Activated naive CD8-positive, alpha-beta T cell treated with anti-CD3 and anti-CD28 coated beads, Interleukin-2, amount 50 U/mL, for 24 hours (primary cell): ENCODE data around the gene RETREG1.

Experiments
- ATAC-seq: fragments of 150-1000 bp; cut with Tn5 transposase; one replicate; pipeline ENCODE4 v1.10.0; 2021
- DNase-seq: peaks from one replicate; pipeline ENCODE4 v3.0.0; 2021
- H3K27ac Mint-ChIP-seq: one replicate; pipeline ENCODE4 v1.8.0; 2021; ENCODE audit warnings: mild to moderate bottlenecking, mixed read lengths
- H3K27me3 Mint-ChIP-seq: one replicate; pipeline ENCODE4 v1.8.0; 2021; ENCODE audit warnings: mixed read lengths
- H3K36me3 Mint-ChIP-seq: one replicate; pipeline ENCODE4 v1.8.0; 2021; ENCODE audit warnings: low read depth, mixed read lengths
- H3K4me1 Mint-ChIP-seq: one replicate; pipeline ENCODE4 v1.8.0; 2021; ENCODE audit warnings: mixed read lengths
- H3K4me3 Mint-ChIP-seq: one replicate; pipeline ENCODE4 v1.8.0; 2021; ENCODE audit warnings: mild to moderate bottlenecking, moderate library complexity, mixed read lengths
- H3K9me3 Mint-ChIP-seq: one replicate; pipeline ENCODE4 v1.8.0; 2021; ENCODE audit warnings: mixed read lengths

Gene RETREG1

DNA sequence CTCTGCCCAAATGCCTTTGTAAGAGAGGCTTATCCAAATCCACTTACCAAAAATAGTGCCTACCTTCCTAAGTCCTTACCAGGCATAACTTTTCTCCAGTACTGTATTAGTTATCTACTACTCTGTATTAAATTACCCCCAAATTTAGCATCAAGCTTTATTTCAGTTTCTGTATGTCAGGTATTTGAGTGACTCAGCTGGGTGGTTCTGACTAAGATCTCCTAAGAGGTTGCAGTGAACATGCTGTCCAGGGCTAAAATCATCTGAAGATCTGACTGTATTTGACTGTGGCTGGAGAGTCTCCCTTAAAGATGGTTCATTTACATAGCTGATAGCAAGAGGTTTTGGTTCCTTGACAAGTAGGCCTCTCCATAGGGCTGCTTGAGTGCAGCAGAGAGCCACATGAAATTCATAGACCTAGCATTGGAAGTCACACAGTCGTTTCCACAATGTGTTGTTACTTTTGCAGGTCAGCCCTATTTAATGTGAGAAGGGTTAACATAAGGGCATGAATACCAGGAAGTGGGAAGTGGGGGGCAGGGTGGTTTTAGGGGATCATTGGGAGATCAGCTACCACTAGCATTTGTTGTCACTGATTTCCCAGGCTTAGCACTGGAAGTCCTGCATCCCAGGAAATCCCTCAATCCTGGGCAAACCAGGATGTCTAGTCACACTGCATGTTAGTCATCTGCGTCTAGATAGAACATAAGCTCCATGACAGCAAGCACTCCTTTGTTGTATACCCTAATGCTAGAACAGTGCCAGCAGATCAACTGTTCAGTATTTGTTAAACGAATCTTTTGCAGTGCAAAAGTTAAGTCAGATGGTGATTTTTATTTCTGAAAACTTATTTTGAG is 149.2 kb downstream of the RETREG1 start:
- Mint-ChIP-seq H3K27ac (peak overlapping the region; percentile 97), H3K9me3 (no peaks in the 10 kb centered on the region), H3K4me3 (peak overlapping the region; percentile 98), H3K36me3 (peaks cover 36% of the 10 kb centered on the region), H3K4me1 (peaks cover 69% of the 10 kb centered on the region), H3K27me3 (no peaks in the 10 kb centered on the region)
- ATAC-seq, result peak; percentile 76
- DNase-seq, result no peak

DNA sequence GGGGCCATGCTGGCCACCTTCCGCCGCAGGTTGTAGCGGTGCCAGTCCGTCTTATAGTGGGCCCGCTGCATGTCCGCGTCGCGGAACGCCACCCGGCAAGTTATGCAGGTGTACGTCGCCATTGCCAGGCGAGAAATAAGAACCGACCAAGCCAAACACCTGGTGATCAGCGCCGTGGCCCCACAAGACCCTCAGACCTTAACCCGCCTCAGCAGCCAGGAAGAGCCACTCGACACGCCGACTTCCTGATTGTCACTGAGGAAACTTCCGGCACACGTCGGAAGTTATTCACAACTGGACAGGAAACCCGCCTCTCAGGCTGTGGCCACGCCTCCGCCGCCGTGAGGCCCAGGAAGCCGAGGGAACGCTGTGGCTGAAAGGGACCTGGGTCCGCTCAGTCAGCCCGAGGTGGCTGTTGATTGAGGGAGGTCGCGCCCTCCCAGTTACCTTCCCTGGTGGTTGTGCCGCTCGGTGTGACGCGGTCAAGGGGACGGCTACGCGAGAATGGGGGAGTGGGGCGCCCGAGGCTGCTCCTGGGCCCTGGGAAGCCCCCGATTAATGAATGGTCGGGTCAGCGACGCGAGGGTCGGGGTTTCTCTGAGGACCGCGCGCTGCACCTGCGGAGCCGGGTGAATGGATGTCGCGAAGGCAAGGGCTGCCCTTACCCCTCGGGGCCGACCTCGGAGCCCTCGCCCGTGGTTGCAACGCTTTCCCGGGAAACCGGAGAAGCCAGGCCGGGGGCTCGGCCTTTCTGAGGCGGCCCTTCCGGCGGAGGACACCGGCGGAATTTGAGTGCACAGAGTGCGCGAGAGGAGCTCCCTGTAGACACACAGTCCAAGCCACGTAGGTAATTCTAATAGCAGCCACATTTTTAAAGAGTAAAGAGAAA is 151.0 kb downstream of the RETREG1 start, which contains the start of gene ZNF622:
Gene ZNF622 (minus strand): TSS at position 257 of the 889 bp plus-strand sequence. CDS start 135 bp downstream, at position 122.
- peak; percentile 83 for ATAC-seq
- peaks cover 83% of the 10 kb centered on the region for H3K4me1 Mint-ChIP-seq

DNA sequence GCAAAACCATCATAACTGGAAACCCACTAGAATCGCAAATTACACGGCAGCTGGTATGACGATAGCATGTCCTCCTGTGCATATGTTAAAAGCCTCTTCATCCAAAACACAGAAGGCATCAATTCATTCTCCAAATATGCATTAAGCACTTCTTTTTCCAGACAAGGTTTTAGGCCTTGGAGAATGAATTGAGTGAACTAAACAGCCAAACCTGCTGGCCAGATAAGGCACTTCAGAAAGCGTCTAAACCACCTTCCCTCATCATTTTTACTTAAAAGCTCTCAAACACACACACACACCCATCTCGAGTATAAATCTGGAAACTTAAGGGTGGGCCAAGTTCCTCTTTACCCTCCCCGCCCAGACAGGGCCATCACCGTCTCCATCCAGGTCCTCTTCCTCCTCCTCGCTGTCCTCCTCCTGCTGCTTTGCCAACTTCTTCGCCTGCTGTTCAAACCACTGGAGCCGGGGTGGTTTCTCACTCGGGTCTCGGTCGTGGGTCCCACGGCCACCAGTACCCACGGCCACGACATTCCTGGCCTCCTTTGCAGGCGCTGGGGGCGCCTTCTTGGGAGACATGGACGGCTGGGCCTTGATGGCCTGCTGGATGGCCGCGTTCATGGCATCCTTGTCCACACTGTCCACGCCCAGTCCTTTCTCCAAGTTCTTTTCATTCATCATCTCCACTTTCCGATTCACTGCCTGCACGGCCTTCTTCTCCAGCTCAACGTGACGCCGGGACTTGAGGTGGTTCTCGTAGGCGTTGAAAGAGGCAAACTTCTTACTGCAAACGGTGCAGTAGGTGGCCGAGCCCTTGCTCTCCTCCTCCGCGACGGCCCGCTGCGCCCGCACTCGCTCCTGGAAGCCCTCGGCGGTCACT is 151.9 kb downstream of the RETREG1 start:
- no peak for ATAC-seq
- Mint-ChIP-seq H3K4me3 (peak overlapping the region; percentile 98), H3K36me3 (peaks cover 60% of the 10 kb centered on the region), H3K27me3 (no peaks in the 10 kb centered on the region), H3K27ac (peak overlapping the region; percentile 97), H3K4me1 (peaks cover 90% of the 10 kb centered on the region), H3K9me3 (no peaks in the 10 kb centered on the region)
- DNase-seq, result no peak

More for the DNA sequence above, 151.0 kb downstream of the RETREG1 start, which contains the start of gene ZNF622:
- H3K36me3 Mint-ChIP-seq, result peaks cover 54% of the 10 kb centered on the region
- H3K27ac Mint-ChIP-seq, result peak within 1 kb of the TSS; percentile 97
- H3K9me3 Mint-ChIP-seq, result no peaks in the 10 kb centered on the region
- no peaks in the 10 kb centered on the region for H3K27me3 Mint-ChIP-seq
- DNase-seq, result peak; percentile 89
- H3K4me3 Mint-ChIP-seq, result peak within 1 kb of the TSS; percentile 98

DNA sequence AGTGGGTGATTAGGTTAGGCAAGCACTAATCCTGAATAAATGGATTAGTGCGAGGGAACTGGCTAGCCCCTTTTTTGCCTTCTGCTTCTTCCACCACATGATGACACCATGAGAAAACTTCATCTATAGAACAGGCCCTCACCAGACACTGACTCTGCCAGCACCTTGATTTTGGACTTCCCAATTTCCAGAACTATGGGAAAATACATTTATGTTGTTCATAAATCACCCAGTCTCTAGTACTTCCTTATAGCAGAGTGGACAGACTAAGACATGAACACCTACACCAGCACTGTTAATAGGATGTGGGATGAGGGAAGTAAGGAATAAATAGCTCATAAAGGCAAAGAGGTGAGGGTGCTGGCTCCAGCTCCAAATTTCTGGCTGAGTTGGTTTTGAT is 152.6 kb downstream of the RETREG1 start:
- H3K36me3 Mint-ChIP-seq, result peaks cover 63% of the 10 kb centered on the region
- H3K27me3 Mint-ChIP-seq, result no peaks in the 10 kb centered on the region
- peaks cover 92% of the 10 kb centered on the region for H3K4me1 Mint-ChIP-seq
- ATAC-seq (no peak), DNase-seq (no peak)
- peak overlapping the region; percentile 98 for H3K4me3 Mint-ChIP-seq
- peak overlapping the region; percentile 97 for H3K27ac Mint-ChIP-seq
- no peaks in the 10 kb centered on the region for H3K9me3 Mint-ChIP-seq

DNA sequence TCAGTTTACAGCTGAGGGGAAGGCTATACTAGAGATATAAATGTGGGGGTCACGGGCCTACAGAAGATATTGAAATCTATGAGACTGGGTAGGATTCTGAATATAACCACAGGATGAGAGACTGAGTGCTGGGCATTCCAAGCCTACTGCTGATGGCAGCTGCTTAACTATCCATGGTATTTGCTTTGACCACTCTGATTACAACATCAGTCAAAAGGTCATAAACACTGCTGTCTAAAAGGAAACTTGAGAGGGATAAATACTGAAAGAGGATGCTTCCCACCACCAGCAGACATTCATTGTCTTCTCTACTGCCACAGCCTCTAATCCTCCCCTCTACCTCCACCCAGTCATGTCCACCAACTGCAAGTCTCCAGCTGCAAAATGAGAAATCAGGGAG is 155.0 kb downstream of the RETREG1 start:
- Mint-ChIP-seq H3K36me3 (peaks cover 70% of the 10 kb centered on the region), H3K9me3 (no peaks in the 10 kb centered on the region), H3K4me1 (peaks cover 92% of the 10 kb centered on the region), H3K4me3 (peak overlapping the region; percentile 43), H3K27ac (peak overlapping the region; percentile 9), H3K27me3 (no peaks in the 10 kb centered on the region)
- ATAC-seq, result no peak
- no peak for DNase-seq

DNA sequence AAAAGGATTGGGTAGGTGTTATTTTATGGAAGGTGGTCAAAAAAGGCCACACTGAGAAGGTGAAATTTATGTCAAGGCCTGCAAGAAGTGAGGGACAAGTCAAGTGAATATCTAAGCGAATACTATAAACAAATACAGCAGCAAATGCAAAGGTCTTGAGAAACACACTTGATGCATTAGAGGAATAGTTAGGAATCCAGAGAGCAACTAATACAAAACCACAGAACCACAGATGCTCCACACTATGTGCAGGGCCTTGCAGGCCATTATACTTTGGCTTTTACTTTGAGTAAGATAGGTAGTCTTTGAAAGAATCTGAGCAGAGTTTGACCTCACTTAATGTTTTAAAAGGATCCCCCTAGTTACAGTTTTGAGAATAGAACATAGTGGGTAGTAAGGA is 155.8 kb downstream of the RETREG1 start:
- H3K36me3 Mint-ChIP-seq, result peaks cover 77% of the 10 kb centered on the region
- DNase-seq, result no peak
- H3K27me3 Mint-ChIP-seq, result no peaks in the 10 kb centered on the region

DNA sequence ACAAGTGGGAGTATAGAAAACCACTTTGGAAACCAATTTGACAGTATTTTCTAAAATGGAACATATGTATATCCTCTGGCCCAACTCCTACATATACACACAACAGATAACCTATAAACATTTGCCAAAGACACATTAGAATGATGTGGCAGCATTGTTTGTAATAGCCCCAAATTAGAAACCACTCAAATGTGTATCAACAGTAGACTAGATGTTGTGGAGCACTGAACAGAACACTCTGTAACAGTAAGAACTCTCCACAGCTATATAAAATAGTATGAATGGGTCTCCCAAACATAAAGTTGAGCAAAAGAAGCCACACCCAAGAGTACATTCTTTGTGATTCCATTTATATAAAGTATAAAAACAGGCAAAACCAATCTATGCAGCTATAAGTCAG is 157.3 kb downstream of the RETREG1 start:
- Mint-ChIP-seq H3K36me3 (peaks cover 78% of the 10 kb centered on the region), H3K4me1 (peaks cover 96% of the 10 kb centered on the region), H3K27ac (peak overlapping the region; percentile 17), H3K9me3 (no peaks in the 10 kb centered on the region), H3K27me3 (no peaks in the 10 kb centered on the region), H3K4me3 (no peak overlapping the region)
- DNase-seq, result no peak
- ATAC-seq, result peak; percentile 45

More for the DNA sequence above, 155.8 kb downstream of the RETREG1 start:
- peak overlapping the region; percentile 70 for H3K27ac Mint-ChIP-seq
- H3K9me3 Mint-ChIP-seq, result no peaks in the 10 kb centered on the region
- peak overlapping the region; percentile 43 for H3K4me3 Mint-ChIP-seq
- peaks cover 93% of the 10 kb centered on the region for H3K4me1 Mint-ChIP-seq
- no peak for ATAC-seq

DNA sequence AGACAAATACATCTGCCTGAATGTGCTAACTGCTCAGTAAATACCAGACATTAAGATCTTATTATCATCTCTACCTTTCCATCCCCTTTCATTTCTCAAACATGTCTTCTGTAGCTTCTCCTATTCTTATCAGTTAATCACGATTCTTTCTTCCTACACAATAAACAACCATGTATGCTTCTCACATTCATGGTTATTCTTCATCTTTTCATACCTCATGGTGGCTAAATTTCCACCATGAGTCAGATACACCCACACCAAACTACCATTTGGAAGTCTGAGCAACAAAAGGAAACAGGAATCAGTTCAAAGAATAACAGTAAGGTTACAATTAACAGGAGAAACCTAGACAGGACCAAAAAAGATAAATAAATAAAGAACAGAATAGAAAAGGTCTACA is 158.9 kb downstream of the RETREG1 start:
- ATAC-seq, result peak; percentile 48
- peak overlapping the region; percentile 81 for H3K27ac Mint-ChIP-seq
- no peak for DNase-seq
- no peaks in the 10 kb centered on the region for H3K9me3 Mint-ChIP-seq
- peak overlapping the region; percentile 49 for H3K4me3 Mint-ChIP-seq
- H3K4me1 Mint-ChIP-seq, result peaks cover 86% of the 10 kb centered on the region
- no peaks in the 10 kb centered on the region for H3K27me3 Mint-ChIP-seq
- H3K36me3 Mint-ChIP-seq, result peaks cover 69% of the 10 kb centered on the region

DNA sequence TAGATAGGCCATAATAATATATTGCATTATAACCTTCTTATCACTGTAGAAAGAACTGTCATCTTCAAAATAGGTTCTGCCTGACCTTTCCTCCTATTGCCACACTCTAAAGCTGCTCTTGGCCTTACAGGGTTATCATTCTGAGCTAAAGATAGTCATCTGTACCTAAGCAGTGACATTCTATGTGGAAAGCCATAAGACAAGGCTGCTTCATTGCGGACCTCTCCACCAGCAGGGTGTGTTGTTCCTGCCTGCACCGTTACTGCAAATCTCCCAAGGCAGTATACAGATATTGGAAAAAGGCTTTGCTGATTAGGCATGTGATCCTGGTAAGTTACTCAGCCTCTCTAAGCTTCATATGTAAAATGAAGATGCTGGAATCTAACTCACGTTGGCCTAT is 159.3 kb downstream of the RETREG1 start:
- Mint-ChIP-seq H3K36me3 (peaks cover 68% of the 10 kb centered on the region), H3K27ac (peak overlapping the region; percentile 81), H3K27me3 (no peaks in the 10 kb centered on the region)

DNA sequence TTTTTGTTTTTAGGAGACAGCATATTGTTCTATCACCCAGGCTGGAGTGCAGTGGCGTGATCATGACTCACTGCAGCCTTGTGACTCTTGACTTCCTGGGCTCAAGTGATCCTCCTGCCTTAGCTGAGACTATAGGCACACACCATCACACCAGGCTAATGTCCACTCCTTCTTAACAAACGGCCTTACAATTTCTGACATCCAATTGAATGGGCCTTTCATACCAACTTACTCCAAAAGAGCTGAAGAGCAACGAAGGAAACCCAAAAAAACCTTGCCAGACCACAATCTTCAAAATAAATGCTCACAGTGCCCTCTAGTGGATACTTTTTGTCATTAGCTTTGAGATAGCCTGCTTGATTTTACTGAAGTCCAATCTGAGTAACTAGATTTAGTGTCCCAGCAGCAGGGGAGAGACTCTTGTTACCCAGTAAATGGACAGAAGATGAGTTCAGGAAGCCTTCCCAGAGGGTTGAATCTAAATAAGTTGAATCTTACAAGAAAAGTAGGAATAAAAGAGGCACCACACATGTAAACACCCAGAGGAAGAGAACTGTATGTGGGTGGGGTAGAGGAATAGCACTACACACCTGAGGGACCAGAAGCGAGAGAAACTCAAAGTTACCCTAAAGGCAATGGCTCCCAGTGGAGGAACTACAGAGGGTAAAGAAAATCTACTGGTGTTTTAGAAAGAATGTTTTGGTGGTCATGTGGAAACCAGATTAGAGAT is 160.5 kb downstream of the RETREG1 start:
- Mint-ChIP-seq H3K4me1 (peaks cover 72% of the 10 kb centered on the region), H3K27me3 (no peaks in the 10 kb centered on the region), H3K27ac (peak overlapping the region; percentile 78), H3K36me3 (peaks cover 62% of the 10 kb centered on the region), H3K9me3 (no peaks in the 10 kb centered on the region), H3K4me3 (peak overlapping the region; percentile 39)
- ATAC-seq (peak; percentile 82), DNase-seq (peak; percentile 17)

More for the DNA sequence above, 159.3 kb downstream of the RETREG1 start:
- peak overlapping the region; percentile 49 for H3K4me3 Mint-ChIP-seq
- ATAC-seq (peak; percentile 9), DNase-seq (no peak)
- no peaks in the 10 kb centered on the region for H3K9me3 Mint-ChIP-seq
- H3K4me1 Mint-ChIP-seq, result peaks cover 82% of the 10 kb centered on the region

DNA sequence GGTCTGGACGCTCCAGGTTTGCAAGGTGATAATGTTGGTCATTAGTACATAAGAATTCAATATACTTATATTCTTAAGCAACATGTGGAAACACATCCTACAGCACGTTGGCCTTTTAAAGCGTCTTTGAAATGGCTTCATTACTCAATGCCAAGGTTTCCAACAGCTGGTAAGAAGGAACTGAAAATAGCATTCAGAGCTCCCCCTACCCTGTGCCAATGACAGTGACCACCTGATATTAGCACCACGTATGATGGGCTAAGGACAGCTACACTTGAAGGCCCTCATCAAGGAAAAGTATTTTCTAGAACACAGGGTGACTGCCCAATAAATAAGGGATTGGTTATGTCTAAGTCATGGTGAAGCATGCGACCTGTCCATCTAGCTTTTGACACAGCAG is 161.1 kb downstream of the RETREG1 start:
- Mint-ChIP-seq H3K4me1 (peaks cover 66% of the 10 kb centered on the region), H3K27me3 (no peaks in the 10 kb centered on the region), H3K27ac (peak overlapping the region; percentile 78), H3K9me3 (no peaks in the 10 kb centered on the region), H3K36me3 (peaks cover 62% of the 10 kb centered on the region), H3K4me3 (peak overlapping the region; percentile 39)
- ATAC-seq, result no peak
- DNase-seq, result no peak

DNA sequence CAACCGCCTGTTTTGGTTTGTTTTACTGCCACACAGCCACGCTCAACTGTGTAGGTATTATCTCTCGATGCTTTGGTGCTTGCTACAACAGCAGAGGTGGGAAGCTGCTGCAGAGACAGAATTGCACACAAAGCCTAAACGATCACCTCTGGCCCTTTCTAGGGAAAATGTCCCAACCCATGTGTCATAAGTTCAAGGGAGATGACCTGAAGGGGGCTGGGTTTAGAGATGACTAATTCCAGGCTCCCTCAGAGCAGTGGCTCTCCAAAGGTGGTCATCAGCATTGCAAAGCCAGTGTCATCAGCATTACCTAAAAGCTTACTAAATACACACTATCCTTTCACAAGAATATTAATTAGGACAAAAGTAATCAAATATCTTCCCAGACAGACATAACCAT is 162.1 kb downstream of the RETREG1 start:
- Mint-ChIP-seq H3K4me3 (no peak overlapping the region), H3K27me3 (no peaks in the 10 kb centered on the region), H3K36me3 (peaks cover 61% of the 10 kb centered on the region), H3K9me3 (no peaks in the 10 kb centered on the region), H3K4me1 (peaks cover 56% of the 10 kb centered on the region), H3K27ac (peak overlapping the region; percentile 41)
- ATAC-seq, result no peak
- DNase-seq, result no peak

DNA sequence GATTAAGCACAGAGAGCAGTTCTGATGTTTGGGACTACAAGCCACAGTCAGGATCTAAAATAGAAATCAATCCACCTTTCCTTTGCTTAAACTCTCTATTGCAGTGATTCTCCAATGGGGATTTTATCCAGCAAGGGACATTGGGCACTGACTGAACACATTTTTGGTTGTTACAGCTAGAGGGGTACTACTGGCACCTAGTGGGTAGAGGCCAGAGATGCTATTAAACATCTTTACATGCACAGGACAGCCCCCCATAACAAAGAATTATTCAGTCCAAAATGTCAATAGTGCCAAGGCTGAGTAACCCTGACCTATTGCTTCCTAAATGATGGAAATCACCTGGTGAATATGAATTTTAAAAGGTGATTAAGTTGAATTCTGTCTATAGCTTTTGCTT is 163.2 kb downstream of the RETREG1 start:
- DNase-seq (no peak), ATAC-seq (no peak)
- Mint-ChIP-seq H3K4me1 (peaks cover 47% of the 10 kb centered on the region), H3K9me3 (no peaks in the 10 kb centered on the region), H3K27me3 (no peaks in the 10 kb centered on the region), H3K36me3 (peaks cover 63% of the 10 kb centered on the region), H3K27ac (no peak overlapping the region), H3K4me3 (no peak overlapping the region)
